HCT116 (cell line): ENCODE measurements around the gene FBXO47. TPM values are rescaled to one million over a fixed set of nuclear protein-coding genes. Genes with fewer than 3 reads are reported as not detected.

Experiments
- ATAC-seq: fragments of 200-7000 bp; cut with Tn5 transposase; 2 replicates; pipeline ENCODE4 v1.9.1; 2020; ENCODE audit warnings: mild to moderate bottlenecking, moderate library complexity
- BruUV-seq: library from RNA; stranded (reverse); fragments of 400-500 nt; replicated peaks from 2 replicates; lab custom pipeline; 2021; lab: Mats Ljungman, UMichigan
- CTCF ChIA-PET: fragments of 300-600 bp; sonication (Branson Sonifier 250); formaldehyde crosslinking; loops from one replicate; lab custom pipeline; 2021; ENCODE audit warnings: antibody characterized with exemption; lab: Charles Lee
- POLR2A ChIA-PET: fragments of 300-600, 350-600 bp; sonication (Branson Sonifier 250); formaldehyde crosslinking; loops from one replicate; lab custom pipeline; 2021; ENCODE audit warnings: antibody characterized with exemption; lab: Charles Lee
- RAD21 ChIA-PET, 2 experiments: fragments of 300-600 bp; sonication (Branson Sonifier 250); formaldehyde crosslinking; loops; one replicate each; lab custom pipeline; 2023; ENCODE audit warnings: low total read pairs in 2 of 2; ENCODE audit not compliant: uncharacterized antibody in 2 of 2, unreplicated experiment in 2 of 2, low non-redundant PET in 1 of 2; lab: Charles Lee
- DNase-seq: peaks from one replicate; pipeline ENCODE4 v3.0.0-alpha.2; 2010; ENCODE audit warnings: low read depth, low spot score
- H2AFZ ChIP-seq: fragments of 200-600 bp; shearing (Covaris generic), sonication (generic); 2 replicates; pipeline ENCODE4 v1.6.1; 2017; ENCODE audit warnings: low read depth, mixed run types, mixed read lengths, antibody characterized with exemption, low read length; ENCODE audit not compliant: poor library complexity, severe bottlenecking
- H3K27ac ChIP-seq: 2 replicates; pipeline ENCODE4 v1.5.1; 2012; ENCODE audit warnings: low read depth, low read length
- H3K27me3 ChIP-seq: fragments of 200-600 bp; sonication (generic); 2 replicates; pipeline ENCODE4 v1.6.1; 2016; ENCODE audit warnings: mixed run types, low read length, mixed read lengths; ENCODE audit not compliant: insufficient read depth
- H3K36me3 ChIP-seq, 2 experiments: fragments of 200-500 bp in 1 of 2; fragments of 200-600 bp in 1 of 2; sonication (Bioruptor generic) in 1 of 2; sonication (generic) in 1 of 2; 2 replicates each; pipeline versions ENCODE4 v1.5.1 to v1.6.1; 2014 to 2016; ENCODE audit warnings: low read length in 2 of 2, inconsistent platforms in 1 of 2, mixed read lengths in 1 of 2, mixed run types in 1 of 2; ENCODE audit not compliant: insufficient read depth in 2 of 2, control insufficient read depth in 1 of 2
- H3K4me1 ChIP-seq, 2 experiments: fragments of 200-600 bp in 1 of 2; sonication (generic) in 1 of 2; 2 replicates each; pipeline versions ENCODE4 v1.5.1 to v1.6.1; 2012 to 2017; ENCODE audit warnings: low read length in 2 of 2, inconsistent platforms in 1 of 2, mild to moderate bottlenecking in 1 of 2, mixed read lengths in 1 of 2, mixed run types in 1 of 2, moderate library complexity in 1 of 2; ENCODE audit not compliant: insufficient read depth in 2 of 2, control insufficient read depth in 1 of 2
- H3K4me2 ChIP-seq: fragments of 200-600 bp; sonication (generic); 2 replicates; pipeline ENCODE4 v1.6.1; 2017; ENCODE audit warnings: mixed run types, low read length, mixed read lengths
- H3K4me3 ChIP-seq, 2 experiments: fragments of 200-600 bp in 1 of 2; sonication (generic) in 1 of 2; replicated peaks in 1 of 2; 2 replicates each; pipeline ENCODE4 v1.5.1; 2011 to 2016; ENCODE audit warnings: low read length in 2 of 2, control low read depth in 1 of 2, low read depth in 1 of 2, mild to moderate bottlenecking in 1 of 2, mixed read lengths in 1 of 2, mixed run types in 1 of 2
- H3K79me2 ChIP-seq: fragments of 200-600 bp; sonication (generic); 2 replicates; pipeline ENCODE4 v1.6.1; 2017; ENCODE audit warnings: mild to moderate bottlenecking, mixed run types, low read length, moderate library complexity, mixed read lengths; ENCODE audit not compliant: insufficient read depth
- H3K9ac ChIP-seq: fragments of 200-600 bp; sonication (generic); 2 replicates; pipeline ENCODE4 v1.6.1; 2016; ENCODE audit warnings: low read length, mixed read lengths
- H3K9me2 ChIP-seq: fragments of 200-600 bp; sonication (generic), shearing (Covaris generic); 2 replicates; pipeline ENCODE4 v1.6.1; 2017; ENCODE audit warnings: mixed run types, mild to moderate bottlenecking, moderate library complexity; ENCODE audit not compliant: insufficient read depth
- H3K9me3 ChIP-seq, 2 experiments: fragments of 200-500 bp in 1 of 2; fragments of 200-600 bp in 1 of 2; sonication (Bioruptor generic) in 1 of 2; sonication (generic) in 1 of 2; 2 replicates each; pipeline ENCODE4 v1.6.1; 2014 to 2017; ENCODE audit warnings: low read length in 2 of 2, mixed read lengths in 2 of 2, inconsistent platforms in 1 of 2, low read depth in 1 of 2, mild to moderate bottlenecking in 1 of 2, mixed run types in 1 of 2, moderate library complexity in 1 of 2; ENCODE audit not compliant: control insufficient read depth in 1 of 2, insufficient read depth in 1 of 2
- H4K20me1 ChIP-seq: fragments of 200-600 bp; sonication (generic), shearing (Covaris generic); 2 replicates; pipeline ENCODE4 v1.6.1; 2017; ENCODE audit warnings: mixed run types, mild to moderate bottlenecking, moderate library complexity; ENCODE audit not compliant: insufficient read depth
- EZH2phosphoT487 ChIP-seq: fragments of 200-600 bp; IDR thresholded peaks from 2 replicates; pipeline ENCODE4 v1.6.1; 2018; ENCODE audit warnings: antibody characterized with exemption, borderline replicate concordance
- POLR2A ChIP-seq: IDR thresholded peaks from 2 replicates; pipeline ENCODE4 v1.7.0; 2011; ENCODE audit warnings: borderline replicate concordance; ENCODE audit not compliant: insufficient read depth, insufficient read length; ENCODE audit errors: extremely low read depth
- POLR2AphosphoS5 ChIP-seq: IDR thresholded peaks from 2 replicates; pipeline ENCODE4 v1.6.1; 2011; ENCODE audit warnings: mild to moderate bottlenecking, low read depth, low read length, moderate library complexity
- SIN3A ChIP-seq: IDR thresholded peaks from 2 replicates; pipeline ENCODE4 v1.6.1; 2012; ENCODE audit warnings: low read depth
- SP1 ChIP-seq: IDR thresholded peaks from 2 replicates; pipeline ENCODE4 v1.6.1; 2012; ENCODE audit warnings: low read depth
- SRF ChIP-seq: IDR thresholded peaks from 2 replicates; pipeline ENCODE4 v1.6.1; 2012; ENCODE audit warnings: low read depth
- TCF7L2 ChIP-seq: IDR thresholded peaks from 2 replicates; pipeline ENCODE4 v1.7.0; 2011; ENCODE audit warnings: borderline replicate concordance, inconsistent platforms; ENCODE audit not compliant: insufficient read depth, insufficient read length; ENCODE audit errors: extremely low read depth
- ZNF274 ChIP-seq: fragments of 200-500 bp; sonication (Bioruptor generic); IDR thresholded peaks from 2 replicates; pipeline ENCODE4 v1.6.1; 2014; ENCODE audit warnings: mild to moderate bottlenecking, low read depth, low read length, inconsistent platforms
- intact Hi-C: fragments of 100-400 bp; cut with micrococcal nuclease; formaldehyde crosslinking; loops from 2 replicates; pipeline ENCODE4 v1.10.0; 2022
- total RNA-seq: library from RNA; stranded (reverse); gene quantifications from one replicate; pipeline ENCODE4 v1.2.1, GENCODE V29; 2021; ENCODE audit not compliant: unreplicated experiment
- TF ChIP-seq, protein P1 (sequence below): IDR thresholded peaks from 2 replicates; pipeline ENCODE4 v1.6.1; 2012
- TF ChIP-seq, protein P2 (sequence below), 3 experiments: fragments of 200-600 bp in 1 of 3; sonication (generic) in 1 of 3; IDR thresholded peaks in 2 of 3; conservative IDR thresholded peaks in 1 of 3; 2 replicates each; pipeline ENCODE4 v1.5.1; 2012 to 2017; ENCODE audit warnings: low read depth in 2 of 3, low read length in 2 of 3, antibody characterized with exemption in 1 of 3, borderline replicate concordance in 1 of 3, control low read depth in 1 of 3, mild to moderate bottlenecking in 1 of 3, mixed read lengths in 1 of 3, mixed run types in 1 of 3, moderate library complexity in 1 of 3; ENCODE audit not compliant: insufficient read depth in 1 of 3

The FBXO47 gene
- total RNA-seq, 1 experiment from 2014 or later: not detected

DNA sequence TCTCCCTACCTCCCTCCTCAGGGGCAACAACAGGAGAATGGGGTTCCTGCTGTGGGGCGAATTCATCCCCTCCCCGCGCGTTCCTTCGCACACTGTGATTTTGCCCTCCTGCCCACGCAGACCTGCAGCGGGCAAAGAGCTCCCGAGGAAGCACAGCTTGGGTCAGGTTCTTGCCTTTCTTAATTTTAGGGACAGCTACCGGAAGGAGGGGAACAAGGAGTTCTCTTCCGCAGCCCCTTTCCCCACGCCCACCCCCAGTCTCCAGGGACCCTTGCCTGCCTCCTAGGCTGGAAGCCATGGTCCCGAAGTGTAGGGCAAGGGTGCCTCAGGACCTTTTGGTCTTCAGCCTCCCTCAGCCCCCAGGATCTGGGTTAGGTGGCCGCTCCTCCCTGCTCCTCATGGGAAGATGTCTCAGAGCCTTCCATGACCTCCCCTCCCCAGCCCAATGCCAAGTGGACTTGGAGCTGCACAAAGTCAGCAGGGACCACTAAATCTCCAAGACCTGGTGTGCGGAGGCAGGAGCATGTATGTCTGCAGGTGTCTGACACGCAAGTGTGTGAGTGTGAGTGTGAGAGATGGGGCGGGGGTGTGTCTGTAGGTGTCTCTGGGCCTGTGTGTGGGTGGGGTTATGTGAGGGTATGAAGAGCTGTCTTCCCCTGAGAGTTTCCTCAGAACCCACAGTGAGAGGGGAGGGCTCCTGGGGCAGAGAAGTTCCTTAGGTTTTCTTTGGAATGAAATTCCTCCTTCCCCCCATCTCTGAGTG is 47.7 kb downstream of the FBXO47 start:
- no peak overlapping the region for H3K4me2 ChIP-seq
- intact Hi-C loops: no loop called here
- H3K9me3 ChIP-seq: no peaks in the 10 kb centered on the region
- CTCF ChIA-PET: no interaction called here
- no peaks in the 10 kb centered on the region for H3K27me3 ChIP-seq
- H3K4me1 ChIP-seq: peaks cover 6 to 15% of the 10 kb centered on the region in 2 experiments
- no peaks in the 10 kb centered on the region for H3K9me2 ChIP-seq
- peaks cover 8 to 34% of the 10 kb centered on the region in 2 experiments; a peak in 3 of 4 replicates for H3K36me3 ChIP-seq
- H3K9ac ChIP-seq: no peak overlapping the region
- no peaks in the 10 kb centered on the region for H4K20me1 ChIP-seq
- H3K4me3 ChIP-seq: no peak overlapping the region
- no peak overlapping the region for H3K27ac ChIP-seq
- H2AFZ ChIP-seq: no peak overlapping the region
- no peak for TF ChIP-seq SRF
- TF ChIP-seq, protein P1, sequence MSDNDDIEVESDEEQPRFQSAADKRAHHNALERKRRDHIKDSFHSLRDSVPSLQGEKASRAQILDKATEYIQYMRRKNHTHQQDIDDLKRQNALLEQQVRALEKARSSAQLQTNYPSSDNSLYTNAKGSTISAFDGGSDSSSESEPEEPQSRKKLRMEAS: no peak
- no peak for TF ChIP-seq EZH2phosphoT487
- no peak for TF ChIP-seq SIN3A
- TF ChIP-seq, protein P2, sequence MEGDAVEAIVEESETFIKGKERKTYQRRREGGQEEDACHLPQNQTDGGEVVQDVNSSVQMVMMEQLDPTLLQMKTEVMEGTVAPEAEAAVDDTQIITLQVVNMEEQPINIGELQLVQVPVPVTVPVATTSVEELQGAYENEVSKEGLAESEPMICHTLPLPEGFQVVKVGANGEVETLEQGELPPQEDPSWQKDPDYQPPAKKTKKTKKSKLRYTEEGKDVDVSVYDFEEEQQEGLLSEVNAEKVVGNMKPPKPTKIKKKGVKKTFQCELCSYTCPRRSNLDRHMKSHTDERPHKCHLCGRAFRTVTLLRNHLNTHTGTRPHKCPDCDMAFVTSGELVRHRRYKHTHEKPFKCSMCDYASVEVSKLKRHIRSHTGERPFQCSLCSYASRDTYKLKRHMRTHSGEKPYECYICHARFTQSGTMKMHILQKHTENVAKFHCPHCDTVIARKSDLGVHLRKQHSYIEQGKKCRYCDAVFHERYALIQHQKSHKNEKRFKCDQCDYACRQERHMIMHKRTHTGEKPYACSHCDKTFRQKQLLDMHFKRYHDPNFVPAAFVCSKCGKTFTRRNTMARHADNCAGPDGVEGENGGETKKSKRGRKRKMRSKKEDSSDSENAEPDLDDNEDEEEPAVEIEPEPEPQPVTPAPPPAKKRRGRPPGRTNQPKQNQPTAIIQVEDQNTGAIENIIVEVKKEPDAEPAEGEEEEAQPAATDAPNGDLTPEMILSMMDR (IDR thresholded peaks at IDR 0.05 in 2 of 3, conservative IDR thresholded peaks at IDR 0.05 in 1 of 3; ENCODE audit: borderline replicate concordance in 1 of 3, insufficient read depth in 1 of 3, low read depth in 2 of 3, low read length in 2 of 3): no peak
- TF ChIP-seq SP1: no peak
- TF ChIP-seq POLR2AphosphoS5: no peak
- TF ChIP-seq POLR2A: no peak
- TF ChIP-seq TCF7L2: no peak
- TF ChIP-seq ZNF274: no peak
- POLR2A ChIA-PET: no interaction called here
- DNase-seq: no peak
- ATAC-seq: no peak
- no TSS peak for BruUV-seq
- RAD21 ChIA-PET: no interaction called here
- no peaks in the 10 kb centered on the region for H3K79me2 ChIP-seq
